ENCODE measurements around the gene PTPRN2. TPM values are rescaled to one million over a fixed set of nuclear protein-coding genes. Genes with fewer than 3 reads are reported as not detected.

PTPRN2 gene
- total and polyA plus RNA-seq, 9 of the 15 experiments (the other 6 are each of a cell fraction or from before 2014, with no cell fraction given) = not detected

DNA sequence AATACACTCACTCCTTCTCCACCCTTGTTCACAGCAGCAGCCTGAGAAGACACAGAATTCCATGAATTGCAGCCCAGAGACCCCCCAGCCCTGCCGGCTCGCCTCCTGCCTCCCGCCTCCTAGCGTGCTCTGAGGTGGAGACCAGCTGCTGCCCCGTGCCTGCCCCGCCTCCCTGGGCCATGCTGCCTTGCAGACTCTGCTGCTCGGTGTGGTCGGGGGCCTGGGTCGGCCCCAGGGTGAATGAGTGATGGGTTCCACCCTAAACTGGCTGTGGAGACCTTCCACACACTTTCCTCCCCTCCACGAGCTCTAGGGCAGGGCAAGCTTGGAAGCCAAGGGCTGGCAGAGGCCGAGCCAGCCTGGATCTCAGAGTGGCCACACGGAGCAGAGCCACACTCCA is 771.5 kb downstream of the PTPRN2 start:
- no peak for TF ChIP-seq ZZZ3 (IDR thresholded peaks at IDR 0.05)
- TF ChIP-seq, protein P1, sequence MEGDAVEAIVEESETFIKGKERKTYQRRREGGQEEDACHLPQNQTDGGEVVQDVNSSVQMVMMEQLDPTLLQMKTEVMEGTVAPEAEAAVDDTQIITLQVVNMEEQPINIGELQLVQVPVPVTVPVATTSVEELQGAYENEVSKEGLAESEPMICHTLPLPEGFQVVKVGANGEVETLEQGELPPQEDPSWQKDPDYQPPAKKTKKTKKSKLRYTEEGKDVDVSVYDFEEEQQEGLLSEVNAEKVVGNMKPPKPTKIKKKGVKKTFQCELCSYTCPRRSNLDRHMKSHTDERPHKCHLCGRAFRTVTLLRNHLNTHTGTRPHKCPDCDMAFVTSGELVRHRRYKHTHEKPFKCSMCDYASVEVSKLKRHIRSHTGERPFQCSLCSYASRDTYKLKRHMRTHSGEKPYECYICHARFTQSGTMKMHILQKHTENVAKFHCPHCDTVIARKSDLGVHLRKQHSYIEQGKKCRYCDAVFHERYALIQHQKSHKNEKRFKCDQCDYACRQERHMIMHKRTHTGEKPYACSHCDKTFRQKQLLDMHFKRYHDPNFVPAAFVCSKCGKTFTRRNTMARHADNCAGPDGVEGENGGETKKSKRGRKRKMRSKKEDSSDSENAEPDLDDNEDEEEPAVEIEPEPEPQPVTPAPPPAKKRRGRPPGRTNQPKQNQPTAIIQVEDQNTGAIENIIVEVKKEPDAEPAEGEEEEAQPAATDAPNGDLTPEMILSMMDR (IDR thresholded peaks at IDR 0.05 in 2 of 3, conservative IDR thresholded peaks at IDR 0.05 in 1 of 3; ENCODE audit: insufficient read depth in 2 of 3, low read depth in 1 of 3, low read length in 3 of 3) = no peak
- TF ChIP-seq TEAD1 (CRISPR knock-in tag; IDR thresholded peaks at IDR 0.05) = no peak
- TF ChIP-seq ILF3 (IDR thresholded peaks at IDR 0.05; ENCODE audit: borderline replicate concordance) = no peak
- no peak for TF ChIP-seq MCM7 (IDR thresholded peaks at IDR 0.05)
- no peak for TF ChIP-seq TFAM (CRISPR knock-in tag; conservative IDR thresholded peaks at IDR 0.05)
- TF ChIP-seq, protein P2, sequence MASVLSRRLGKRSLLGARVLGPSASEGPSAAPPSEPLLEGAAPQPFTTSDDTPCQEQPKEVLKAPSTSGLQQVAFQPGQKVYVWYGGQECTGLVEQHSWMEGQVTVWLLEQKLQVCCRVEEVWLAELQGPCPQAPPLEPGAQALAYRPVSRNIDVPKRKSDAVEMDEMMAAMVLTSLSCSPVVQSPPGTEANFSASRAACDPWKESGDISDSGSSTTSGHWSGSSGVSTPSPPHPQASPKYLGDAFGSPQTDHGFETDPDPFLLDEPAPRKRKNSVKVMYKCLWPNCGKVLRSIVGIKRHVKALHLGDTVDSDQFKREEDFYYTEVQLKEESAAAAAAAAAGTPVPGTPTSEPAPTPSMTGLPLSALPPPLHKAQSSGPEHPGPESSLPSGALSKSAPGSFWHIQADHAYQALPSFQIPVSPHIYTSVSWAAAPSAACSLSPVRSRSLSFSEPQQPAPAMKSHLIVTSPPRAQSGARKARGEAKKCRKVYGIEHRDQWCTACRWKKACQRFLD (CRISPR knock-in tag; IDR thresholded peaks at IDR 0.05) = no peak
- TF ChIP-seq, protein P3, sequence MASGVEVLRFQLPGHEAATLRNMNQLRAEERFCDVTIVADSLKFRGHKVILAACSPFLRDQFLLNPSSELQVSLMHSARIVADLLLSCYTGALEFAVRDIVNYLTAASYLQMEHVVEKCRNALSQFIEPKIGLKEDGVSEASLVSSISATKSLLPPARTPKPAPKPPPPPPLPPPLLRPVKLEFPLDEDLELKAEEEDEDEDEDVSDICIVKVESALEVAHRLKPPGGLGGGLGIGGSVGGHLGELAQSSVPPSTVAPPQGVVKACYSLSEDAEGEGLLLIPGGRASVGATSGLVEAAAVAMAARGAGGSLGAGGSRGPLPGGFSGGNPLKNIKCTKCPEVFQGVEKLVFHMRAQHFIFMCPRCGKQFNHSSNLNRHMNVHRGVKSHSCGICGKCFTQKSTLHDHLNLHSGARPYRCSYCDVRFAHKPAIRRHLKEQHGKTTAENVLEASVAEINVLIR (CRISPR knock-in tag; IDR thresholded peaks at IDR 0.05) = no peak
- no peak for TF ChIP-seq KDM5B (IDR thresholded peaks at IDR 0.05; ENCODE audit: insufficient replicate concordance, low read depth, low read length)
- TF ChIP-seq, protein P4, sequence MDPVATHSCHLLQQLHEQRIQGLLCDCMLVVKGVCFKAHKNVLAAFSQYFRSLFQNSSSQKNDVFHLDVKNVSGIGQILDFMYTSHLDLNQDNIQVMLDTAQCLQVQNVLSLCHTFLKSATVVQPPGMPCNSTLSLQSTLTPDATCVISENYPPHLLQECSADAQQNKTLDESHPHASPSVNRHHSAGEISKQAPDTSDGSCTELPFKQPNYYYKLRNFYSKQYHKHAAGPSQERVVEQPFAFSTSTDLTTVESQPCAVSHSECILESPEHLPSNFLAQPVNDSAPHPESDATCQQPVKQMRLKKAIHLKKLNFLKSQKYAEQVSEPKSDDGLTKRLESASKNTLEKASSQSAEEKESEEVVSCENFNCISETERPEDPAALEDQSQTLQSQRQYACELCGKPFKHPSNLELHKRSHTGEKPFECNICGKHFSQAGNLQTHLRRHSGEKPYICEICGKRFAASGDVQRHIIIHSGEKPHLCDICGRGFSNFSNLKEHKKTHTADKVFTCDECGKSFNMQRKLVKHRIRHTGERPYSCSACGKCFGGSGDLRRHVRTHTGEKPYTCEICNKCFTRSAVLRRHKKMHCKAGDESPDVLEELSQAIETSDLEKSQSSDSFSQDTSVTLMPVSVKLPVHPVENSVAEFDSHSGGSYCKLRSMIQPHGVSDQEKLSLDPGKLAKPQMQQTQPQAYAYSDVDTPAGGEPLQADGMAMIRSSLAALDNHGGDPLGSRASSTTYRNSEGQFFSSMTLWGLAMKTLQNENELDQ (CRISPR knock-in tag; IDR thresholded peaks at IDR 0.05; ENCODE audit: borderline replicate concordance) = no peak
- no peak for TF ChIP-seq SIX5 (IDR thresholded peaks at IDR 0.05; ENCODE audit: borderline replicate concordance in 1 of 2, insufficient read depth in 1 of 2, low read depth in 1 of 2, low read length in 2 of 2)
- in situ Hi-C loops (cut with MboI) (no loop called here), intact Hi-C loops (cut with micrococcal nuclease) (no loop called here)
- no peaks in the 10 kb centered on the region for H3K79me2 ChIP-seq (ENCODE audit: control insufficient read depth, insufficient read depth, low read length)
- no peak overlapping the region for H3K27ac ChIP-seq (ENCODE audit: extremely low read depth, low read depth, low read length)
- peaks cover 19 to 65% of the 10 kb centered on the region in 2 experiments; a peak in 4 of 5 replicates for H3K27me3 ChIP-seq (ENCODE audit: control insufficient read depth in 2 of 2, insufficient read depth in 2 of 2, low read length in 2 of 2)
- H3K4me1 ChIP-seq (replicated peaks in 1 of 2; ENCODE audit: control insufficient read depth in 2 of 2, insufficient read depth in 2 of 2, low read length in 2 of 2) = peaks cover 0 to 13% of the 10 kb centered on the region in 2 experiments; a peak in 1 of 5 replicates
- FAIRE-seq (no peak), DNase-seq (ENCODE audit: extremely low read depth in 1 of 4, low spot score in 3 of 4) (no peak), ATAC-seq (no peak)
- BruUV-seq (replicated peaks) = no TSS peak
- H3K9me1 ChIP-seq (ENCODE audit: control insufficient read depth, insufficient read depth, low read length) = no peaks in the 10 kb centered on the region
- 1% methylated on average over 12 of the region's 12 CpGs for WGBS (ENCODE audit: insufficient coverage, low coverage, missing lambda C conversion rate)
- POLR2A ChIA-PET = no interaction called here
- H3K4me2 ChIP-seq (ENCODE audit: insufficient read depth, low read length) = no peak overlapping the region
- CTCF ChIA-PET (ENCODE audit: low intra/inter-chr PET ratio) = no interaction called here
- no peak overlapping the region for H3K4me3 ChIP-seq
- H3K9me3 ChIP-seq (replicated peaks; ENCODE audit: control insufficient read depth, insufficient read depth, low read depth, low read length) = no peaks in the 10 kb centered on the region; the same call in 1 of the 2 replicates
- H3K9ac ChIP-seq (ENCODE audit: insufficient read depth in 1 of 2, low read depth in 2 of 2, low read length in 2 of 2) = 0 out of 4 replicates have a peak overlapping the region, but pooled peaks of 1 of the 2 experiments have one; percentile 7
- H2AFZ ChIP-seq (ENCODE audit: low read depth, low read length) = no peak overlapping the region
- H3K36me3 ChIP-seq (ENCODE audit: control insufficient read depth, insufficient read depth, low read length) = no peaks in the 10 kb centered on the region
- H4K20me1 ChIP-seq (replicated peaks; ENCODE audit: control insufficient read depth, insufficient read depth, low read length) = peaks cover 2% of the 10 kb centered on the region; the same call in 1 of the 2 replicates
